Measurements from ENCODE around the gene ITK. TPM values are rescaled to one million over a fixed set of nuclear protein-coding genes. Genes with fewer than 3 reads are reported as not detected.

ITK gene
- total and polyA plus RNA-seq, 2 experiments from 2014 or later: 0.08 TPM; not detected in 1

GRCh38 chr5:157193699-157194424, 13.2 kb downstream of the ITK start:
- Histone ChIP-seq H3K4me3 (no peak overlapping the region), H3K36me3 (ENCODE audit: insufficient read depth) (no peaks in the 10 kb centered on the region), H3K27ac (ENCODE audit: low read depth) (no peak overlapping the region), H3K4me2 (no peak overlapping the region), H2AFZ (no peak overlapping the region), H3F3A (replicated peaks; ENCODE audit: low read depth) (no peaks in the 10 kb centered on the region), H4K20me1 (replicated peaks; ENCODE audit: insufficient read depth) (no peaks in the 10 kb centered on the region), H3K79me2 (replicated peaks; ENCODE audit: insufficient read depth) (no peaks in the 10 kb centered on the region), H3K9me2 (ENCODE audit: insufficient read depth) (no peaks in the 10 kb centered on the region), H3K4me1 (ENCODE audit: insufficient read depth) (no peaks in the 10 kb centered on the region), H3K27me3 (ENCODE audit: insufficient read depth) (no peaks in the 10 kb centered on the region)
- Mint-ChIP-seq H3K4me3 (no peak overlapping the region), H3K27ac (no peak overlapping the region), H3K36me3 (ENCODE audit: low read depth) (no peaks in the 10 kb centered on the region), H3K9me3 (no peaks in the 10 kb centered on the region), H3K4me1 (no peaks in the 10 kb centered on the region), H3K27me3 (ENCODE audit: insufficient read depth, low read depth, poor library complexity) (no peaks in the 10 kb centered on the region)
- ATAC-seq: no peak
- no peak for DNase-seq (ENCODE audit: low spot score)
- TF ChIP-seq EZH2phosphoT487 (IDR thresholded peaks at IDR 0.05; ENCODE audit: unreplicated experiment): no peak
- TF ChIP-seq CTCF (conservative IDR thresholded peaks at IDR 0.05; ENCODE audit: low read depth in 2 of 2): no peak
- TF ChIP-seq ZNF114 (CRISPR knock-in tag; IDR thresholded peaks at IDR 0.05): no peak
- no peak for TF ChIP-seq NANOG (IDR thresholded peaks at IDR 0.05; ENCODE audit: borderline replicate concordance)
- TF ChIP-seq CREB1 (CRISPR knock-in tag; IDR thresholded peaks at IDR 0.05; ENCODE audit: low read depth): no peak
- TF ChIP-seq ZNF331 (CRISPR knock-in tag; IDR thresholded peaks at IDR 0.05; ENCODE audit: low read depth): no peak
- no peak for TF ChIP-seq STAT1 (IDR thresholded peaks at IDR 0.05; ENCODE audit: unreplicated experiment)
- TF ChIP-seq ZNF462 (CRISPR knock-in tag; IDR thresholded peaks at IDR 0.05): no peak
- no peak for TF ChIP-seq JUNB (IDR thresholded peaks at IDR 0.05; ENCODE audit: unreplicated experiment)
- TF ChIP-seq EZH2 (IDR thresholded peaks at IDR 0.05; ENCODE audit: low read depth, unreplicated experiment): no peak
- no peak for TF ChIP-seq REST (IDR thresholded peaks at IDR 0.05; ENCODE audit: unreplicated experiment)
- TF ChIP-seq ETS1 (IDR thresholded peaks at IDR 0.05): no peak
- no peak for TF ChIP-seq POLR2AphosphoS5 (IDR thresholded peaks at IDR 0.05; ENCODE audit: low read depth)
